CD14-positive monocyte (primary cell): ENCODE data around the gene LRRC72. TPM values are rescaled to one million over a fixed set of nuclear protein-coding genes. Genes with fewer than 3 reads are reported as not detected.

ENCODE experiments used
- DNase-seq, 3 donors: peaks; one replicate each; pipeline ENCODE4 v3.0.0-alpha.2; 2011 to 2022
- H2AFZ ChIP-seq: 2 replicates; pipeline ENCODE4 v1.6.0; 2012; ENCODE audit warnings: mild to moderate bottlenecking, low read depth, low read length, inconsistent platforms; ENCODE audit not compliant: insufficient read depth, poor library complexity, severe bottlenecking
- H3K27ac ChIP-seq, 2 donors: 1 replicate in 1 of 2; 2 replicates in 1 of 2; pipeline ENCODE4 v1.5.1; 2012 to 2013; ENCODE audit warnings: low read length in 2 of 2, control low read depth in 1 of 2, inconsistent platforms in 1 of 2, low read depth in 1 of 2, mild to moderate bottlenecking in 1 of 2
- H3K27me3 ChIP-seq, 2 donors: one replicate each; pipeline versions ENCODE4 v1.6.0 to v1.6.1; 2011 to 2013; ENCODE audit warnings: low read length in 2 of 2; ENCODE audit not compliant: control insufficient read depth in 2 of 2, insufficient read depth in 2 of 2
- H3K36me3 ChIP-seq, 2 donors: replicated peaks in 1 of 2; 1 replicate in 1 of 2; 2 replicates in 1 of 2; pipeline versions ENCODE4 v1.5.1 to v1.6.1; 2012 to 2013; ENCODE audit warnings: low read length in 2 of 2, control low read depth in 1 of 2, inconsistent platforms in 1 of 2, mild to moderate bottlenecking in 1 of 2; ENCODE audit not compliant: insufficient read depth in 2 of 2, control insufficient read depth in 1 of 2
- H3K4me1 ChIP-seq, 2 donors: 1 replicate in 1 of 2; 2 replicates in 1 of 2; pipeline versions ENCODE4 v1.5.1 to v1.6.1; 2012 to 2013; ENCODE audit warnings: low read length in 2 of 2, control low read depth in 1 of 2, inconsistent platforms in 1 of 2, mild to moderate bottlenecking in 1 of 2, moderate library complexity in 1 of 2; ENCODE audit not compliant: insufficient read depth in 2 of 2, control insufficient read depth in 1 of 2
- H3K4me2 ChIP-seq: replicated peaks from 2 replicates; pipeline ENCODE3; 2012; ENCODE audit warnings: low read length, moderate library complexity, mild to moderate bottlenecking; ENCODE audit not compliant: poor library complexity, severe bottlenecking; ENCODE audit errors: extremely low read depth
- H3K4me3 ChIP-seq, 3 experiments: fragments of 200-600 bp in 1 of 3; sonication (generic) in 1 of 3; replicated peaks in 1 of 3; 1 replicate in 2 of 3; 2 replicates in 1 of 3; pipeline ENCODE4 v1.5.1; 2011 to 2013; ENCODE audit warnings: low read length in 3 of 3, mild to moderate bottlenecking in 3 of 3, control low read depth in 2 of 3, low read depth in 2 of 3, inconsistent platforms in 1 of 3, moderate library complexity in 1 of 3
- H3K79me2 ChIP-seq: 2 replicates; pipeline ENCODE4 v1.6.0; 2012; ENCODE audit warnings: mild to moderate bottlenecking, control low read depth, inconsistent platforms, low read length, moderate library complexity; ENCODE audit not compliant: insufficient read depth
- H3K9ac ChIP-seq: 2 replicates; pipeline ENCODE4 v1.6.0; 2017; ENCODE audit warnings: low read length, mild to moderate bottlenecking; ENCODE audit not compliant: insufficient read depth, poor library complexity, severe bottlenecking
- H3K9me3 ChIP-seq, 2 donors: replicated peaks in 1 of 2; 1 replicate in 1 of 2; 2 replicates in 1 of 2; pipeline versions ENCODE4 v1.5.1 to v1.6.1; 2012 to 2013; ENCODE audit warnings: low read length in 2 of 2, control low read depth in 1 of 2; ENCODE audit not compliant: control insufficient read depth in 1 of 2, insufficient read depth in 1 of 2
- H4K20me1 ChIP-seq: 2 replicates; pipeline ENCODE4 v1.6.0; 2012; ENCODE audit warnings: mild to moderate bottlenecking, low read length, control low read depth, moderate library complexity; ENCODE audit not compliant: insufficient read depth
- H3K27ac Mint-ChIP-seq, 7 donors: one replicate each; pipeline ENCODE4 v1.8.0; 2020; ENCODE audit warnings: mild to moderate bottlenecking in 7 of 7, mixed read lengths in 7 of 7, moderate library complexity in 6 of 7, inconsistent platforms in 2 of 7
- H3K27me3 Mint-ChIP-seq, 3 donors: one replicate each; pipeline ENCODE4 v1.8.0; 2021 to 2022; ENCODE audit warnings: low read depth in 3 of 3, mild to moderate bottlenecking in 3 of 3, mixed read lengths in 3 of 3, moderate library complexity in 3 of 3, inconsistent platforms in 1 of 3
- H3K36me3 Mint-ChIP-seq, 2 donors: one replicate each; pipeline ENCODE4 v1.8.0; 2020; ENCODE audit warnings: mixed read lengths in 2 of 2, inconsistent platforms in 1 of 2, mild to moderate bottlenecking in 1 of 2
- H3K4me1 Mint-ChIP-seq: one replicate; pipeline ENCODE4 v1.8.0; 2020; ENCODE audit warnings: mild to moderate bottlenecking, mixed read lengths
- H3K4me3 Mint-ChIP-seq, 2 donors: one replicate each; pipeline ENCODE4 v1.8.0; 2020; ENCODE audit warnings: mild to moderate bottlenecking in 2 of 2, mixed read lengths in 2 of 2, moderate library complexity in 1 of 2
- H3K9me3 Mint-ChIP-seq, 7 donors: one replicate each; pipeline ENCODE4 v1.8.0; 2020 to 2022; ENCODE audit warnings: mixed read lengths in 7 of 7, mild to moderate bottlenecking in 6 of 7, moderate library complexity in 6 of 7, inconsistent platforms in 2 of 7
- WGBS: methylation state at CpG from one replicate; pipeline ENCODE4 v1.1.5; 2013; ENCODE audit warnings: missing lambda C conversion rate; ENCODE audit not compliant: insufficient coverage; 5-methylcytosine and 5-hydroxymethylcytosine counted together
- intact Hi-C, 2 donors: fragments of 100-400 bp; cut with micrococcal nuclease; formaldehyde crosslinking; loops; one replicate each; pipeline versions ENCODE4 v1.15.0 to v1.15.1; 2023
- polyA plus RNA-seq, 3 donors: library from polyadenylated mRNA; depleted of rRNA in 1 of 3; unstranded in 2 of 3; stranded (reverse) in 1 of 3; fragments of 300-500 nt in 2 of 3; fragments of >200 nt in 1 of 3; fragmentation: Illumina TruSeq in 2 of 3; gene quantifications; 1 replicate in 2 of 3; 2 replicates in 1 of 3; pipeline ENCODE4 v1.2.3, GENCODE V29; 2012 to 2021
- TF ChIP-seq, protein P1 (sequence below): fragments of 200-600 bp; IDR thresholded peaks from one replicate; pipeline ENCODE4 v1.8.0; 2022; ENCODE audit warnings: antibody characterized with exemption, mild to moderate bottlenecking

LRRC72 gene
- polyA plus RNA-seq, 3 donors = not detected

DNA sequence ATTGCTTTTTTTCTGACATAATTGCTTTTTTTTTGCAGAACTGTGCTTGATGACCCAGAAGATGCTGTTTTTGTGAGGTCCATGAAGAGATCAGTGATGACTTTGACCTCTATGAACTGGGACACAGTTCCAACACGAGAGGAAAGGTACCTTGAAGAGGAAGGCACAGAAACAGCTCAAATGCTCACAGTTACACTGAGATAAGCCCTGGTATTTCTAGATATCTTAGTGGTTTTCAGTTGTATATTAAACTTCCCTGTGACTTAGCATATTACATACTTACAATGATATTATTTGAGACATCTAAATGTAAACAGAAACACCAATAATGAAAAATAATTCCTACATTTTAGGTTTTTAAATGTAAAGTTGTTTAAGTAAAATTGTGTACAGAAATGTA is 54.7 kb downstream of the LRRC72 start:
- Mint-ChIP-seq H3K4me1 (no peaks in the 10 kb centered on the region), H3K36me3 (no peaks in the 10 kb centered on the region), H3K27me3 (peaks cover 0 to 6% (median 2%) of the 10 kb centered on the region in 3 donors), H3K27ac (no peak overlapping the region), H3K9me3 (peaks cover 0 to 12% (median 4%) of the 10 kb centered on the region in 7 donors), H3K4me3 (no peak overlapping the region)
- no peak overlapping the region for H2AFZ ChIP-seq
- WGBS = no CpG with 5 or more reads among the region's 1 CpG
- TF ChIP-seq, protein P1, sequence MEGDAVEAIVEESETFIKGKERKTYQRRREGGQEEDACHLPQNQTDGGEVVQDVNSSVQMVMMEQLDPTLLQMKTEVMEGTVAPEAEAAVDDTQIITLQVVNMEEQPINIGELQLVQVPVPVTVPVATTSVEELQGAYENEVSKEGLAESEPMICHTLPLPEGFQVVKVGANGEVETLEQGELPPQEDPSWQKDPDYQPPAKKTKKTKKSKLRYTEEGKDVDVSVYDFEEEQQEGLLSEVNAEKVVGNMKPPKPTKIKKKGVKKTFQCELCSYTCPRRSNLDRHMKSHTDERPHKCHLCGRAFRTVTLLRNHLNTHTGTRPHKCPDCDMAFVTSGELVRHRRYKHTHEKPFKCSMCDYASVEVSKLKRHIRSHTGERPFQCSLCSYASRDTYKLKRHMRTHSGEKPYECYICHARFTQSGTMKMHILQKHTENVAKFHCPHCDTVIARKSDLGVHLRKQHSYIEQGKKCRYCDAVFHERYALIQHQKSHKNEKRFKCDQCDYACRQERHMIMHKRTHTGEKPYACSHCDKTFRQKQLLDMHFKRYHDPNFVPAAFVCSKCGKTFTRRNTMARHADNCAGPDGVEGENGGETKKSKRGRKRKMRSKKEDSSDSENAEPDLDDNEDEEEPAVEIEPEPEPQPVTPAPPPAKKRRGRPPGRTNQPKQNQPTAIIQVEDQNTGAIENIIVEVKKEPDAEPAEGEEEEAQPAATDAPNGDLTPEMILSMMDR = no peak
- DNase-seq = no peak
- no peak overlapping the region for H3K4me2 ChIP-seq
- H3K4me3 ChIP-seq = no peak overlapping the region
- no peaks in the 10 kb centered on the region for H3K36me3 ChIP-seq
- no peak overlapping the region for H3K27ac ChIP-seq
- H3K9ac ChIP-seq = no peak overlapping the region
- intact Hi-C loops = no loop called here
- H3K4me1 ChIP-seq = no peaks in the 10 kb centered on the region
- H3K27me3 ChIP-seq = no peaks in the 10 kb centered on the region
- peaks cover 0 to 8% of the 10 kb centered on the region in 2 donors for H3K9me3 ChIP-seq
- no peaks in the 10 kb centered on the region for H4K20me1 ChIP-seq
- H3K79me2 ChIP-seq = no peaks in the 10 kb centered on the region

DNA sequence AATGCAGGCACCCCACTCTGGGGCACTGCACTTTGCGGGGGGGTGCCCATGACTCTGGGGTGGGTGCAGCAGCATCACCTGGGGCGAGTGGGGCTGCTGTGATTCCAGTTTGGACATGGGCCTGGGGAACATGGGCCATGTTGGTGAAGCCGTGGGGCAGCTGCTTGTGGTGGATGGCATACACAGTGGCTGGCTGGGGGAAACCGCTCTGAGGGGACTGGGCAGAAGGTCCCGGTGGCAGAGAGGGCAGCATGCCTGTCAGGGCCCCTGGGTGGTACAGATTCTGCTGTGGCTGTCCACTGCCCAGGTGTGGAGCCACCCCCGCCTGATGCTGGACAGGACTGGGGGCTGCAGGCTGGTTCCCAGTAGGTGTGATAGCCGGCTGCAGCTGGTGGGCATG is 57.2 kb downstream of the LRRC72 start:
- H3K4me3 Mint-ChIP-seq = no peak overlapping the region
- H3K36me3 Mint-ChIP-seq = no peaks in the 10 kb centered on the region
- H3K4me1 ChIP-seq = no peaks in the 10 kb centered on the region
- H3K27ac ChIP-seq = no peak overlapping the region
- no peak for DNase-seq
- H3K9ac ChIP-seq = no peak overlapping the region
- TF ChIP-seq, protein P1 = no peak
- no peaks in the 10 kb centered on the region for H4K20me1 ChIP-seq
- intact Hi-C loops = no loop called here
- no peaks in the 10 kb centered on the region for H3K27me3 ChIP-seq
- no peak overlapping the region for H2AFZ ChIP-seq
- peaks cover 0 to 12% (median 4%) of the 10 kb centered on the region in 7 donors for H3K9me3 Mint-ChIP-seq
- peaks cover 0 to 12% of the 10 kb centered on the region in 2 donors for H3K9me3 ChIP-seq
- no peak overlapping the region for H3K4me2 ChIP-seq
- WGBS = 91% methylated on average over 7 of the region's 7 CpGs
- H3K27me3 Mint-ChIP-seq = peaks cover 0 to 6% (median 2%) of the 10 kb centered on the region in 3 donors
- H3K27ac Mint-ChIP-seq = no peak overlapping the region
- no peak overlapping the region for H3K4me3 ChIP-seq
- no peaks in the 10 kb centered on the region for H3K36me3 ChIP-seq
- no peaks in the 10 kb centered on the region for H3K4me1 Mint-ChIP-seq
- H3K79me2 ChIP-seq = no peaks in the 10 kb centered on the region
